A549 (cell line): ENCODE data around the gene DPP7. TPM values are rescaled to one million over a fixed set of nuclear protein-coding genes. Genes with fewer than 3 reads are reported as not detected.

ENCODE experiments used
- ATAC-seq, 2 experiments: fragments of 200-7000 bp in 1 of 2; fragments of >200 bp in 1 of 2; cut with Nextera tagmentation in 1 of 2; cut with Tn5 transposase in 1 of 2; 3 replicates each; pipeline versions ENCODE4 v1.8.0 to v1.9.1; 2018 to 2020; ENCODE audit warnings: mild to moderate bottlenecking in 1 of 2, moderate library complexity in 1 of 2
- CTCF ChIA-PET: fragments of 300-600 bp; sonication (Branson Sonifier 250); formaldehyde crosslinking; extraction: SDS; loops from one replicate; lab custom pipeline; 2021; ENCODE audit warnings: antibody characterized with exemption, inconsistent platforms; lab: Yijun Ruan, JAX
- POLR2A ChIA-PET: fragments of 350-600 bp; formaldehyde crosslinking; extraction: SDS; loops from one replicate; lab custom pipeline; 2021; ENCODE audit warnings: antibody characterized with exemption, inconsistent platforms; lab: Yijun Ruan, JAX
- DNase-seq, 2 experiments: peaks; one replicate each; pipeline versions ENCODE4 v3.0.0 to v3.0.0-alpha.2; 2011 to 2016; ENCODE audit warnings: low read depth in 1 of 2, low spot score in 1 of 2
- FAIRE-seq: peaks from 2 replicates; lab custom pipeline; 2011; peaks lifted over from hg19 to GRCh38; lab: Jason Lieb, UNC
- H3K27ac ChIP-seq, 2 experiments: fragments of >200 bp; sonication (Bioruptor Twin); formaldehyde crosslinking; 3 replicates each; pipeline ENCODE4 v1.5.1; 2016 to 2017
- H3K4me1 ChIP-seq: fragments of >200 bp; sonication (Bioruptor Twin); formaldehyde crosslinking; 3 replicates; pipeline ENCODE4 v1.6.1; 2016
- H3K4me2 ChIP-seq: fragments of >200 bp; sonication (Bioruptor Twin); formaldehyde crosslinking; 3 replicates; pipeline ENCODE4 v1.6.1; 2016
- H3K4me3 ChIP-seq: fragments of >200 bp; sonication (Bioruptor Twin); formaldehyde crosslinking; 3 replicates; pipeline ENCODE4 v1.5.1; 2016
- H3K9me3 ChIP-seq: fragments of >200 bp; sonication (Bioruptor Twin); formaldehyde crosslinking; 3 replicates; pipeline ENCODE4 v1.6.1; 2016
- BHLHE40 ChIP-seq: IDR thresholded peaks from 2 replicates; pipeline ENCODE4 v1.6.1; 2012; ENCODE audit warnings: low read depth, low read length, inconsistent platforms
- CBX2 ChIP-seq: fragments of 200-600 bp; sonication (generic); IDR thresholded peaks from 2 replicates; pipeline ENCODE4 v1.6.1; 2016; ENCODE audit warnings: low read depth, mild to moderate bottlenecking, borderline replicate concordance
- CBX8 ChIP-seq: fragments of 200-600 bp; sonication (generic); IDR thresholded peaks from 2 replicates; pipeline ENCODE4 v1.6.1; 2016
- CEBPB ChIP-seq, 2 experiments: fragments of >200 bp in 1 of 2; sonication (Bioruptor Twin) in 1 of 2; formaldehyde crosslinking in 1 of 2; IDR thresholded peaks; 2 replicates each; pipeline ENCODE4 v1.6.1; 2012 to 2016
- EHF ChIP-seq: fragments of 250-450 bp; sonication (Bioruptor Pico); IDR thresholded peaks from 2 replicates; pipeline ENCODE4 v1.5.0; 2020; ENCODE audit warnings: mild to moderate bottlenecking
- ESRRA ChIP-seq: fragments of 150-350 bp; IDR thresholded peaks from 2 replicates; pipeline ENCODE4 v1.6.1; 2014; ENCODE audit warnings: mild to moderate bottlenecking, low read length, borderline replicate concordance
- HDAC2 ChIP-seq: fragments of 200-600 bp; sonication (generic); IDR thresholded peaks from 2 replicates; pipeline ENCODE4 v1.6.1; 2016
- HOXB13 ChIP-seq: fragments of 250-450 bp; sonication (Bioruptor Pico); IDR thresholded peaks from 2 replicates; pipeline ENCODE4 v1.5.0; 2020; ENCODE audit warnings: low read depth, mild to moderate bottlenecking, moderate library complexity
- NPAS2 ChIP-seq: fragments of 250-450 bp; sonication (Bioruptor Pico); IDR thresholded peaks from 2 replicates; pipeline ENCODE4 v1.8.0; 2022; ENCODE audit warnings: mild to moderate bottlenecking, moderate library complexity, borderline replicate concordance
- NR3C1 ChIP-seq: fragments of >200 bp; sonication (Bioruptor Twin); formaldehyde crosslinking; IDR thresholded peaks from 3 replicates; pipeline ENCODE4 v1.6.1; 2017
- PHF8 ChIP-seq: fragments of 200-600 bp; sonication (generic); IDR thresholded peaks from 2 replicates; pipeline ENCODE4 v1.6.1; 2016; ENCODE audit warnings: low read depth, mild to moderate bottlenecking, antibody characterized with exemption, moderate library complexity, borderline replicate concordance
- RARB ChIP-seq: fragments of 250-450 bp; sonication (Bioruptor Pico); IDR thresholded peaks from 2 replicates; pipeline ENCODE4 v1.8.0; 2021; ENCODE audit warnings: mild to moderate bottlenecking, moderate library complexity
- ZNF302 ChIP-seq: fragments of 250-450 bp; sonication (Bioruptor Pico); IDR thresholded peaks from 2 replicates; pipeline ENCODE4 v1.9.0; 2021; ENCODE audit warnings: inconsistent platforms, mild to moderate bottlenecking, moderate library complexity
- WGBS: methylation state at CpG from one replicate; pipeline ENCODE4 v1.1.6; 2017; ENCODE audit errors: missing lambda C conversion rate; 5-methylcytosine and 5-hydroxymethylcytosine counted together
- polyA plus RNA-seq, 4 experiments: library from polyadenylated mRNA; depleted of rRNA in 3 of 4; stranded (reverse); fragments of >200 nt; fragmentation: RNase III in 1 of 4; extraction: RNeasy Plus Mini Kit Qiagen cat#74134 plus additional on column Dnase treatment in 1 of 4; gene quantifications; 2 replicates in 3 of 4; 3 replicates in 1 of 4; pipeline ENCODE4 v1.2.3, GENCODE V29; 2011 to 2017
- TF ChIP-seq, protein P1 (sequence below): IDR thresholded peaks from 2 replicates; pipeline ENCODE4 v1.6.1; 2012
- TF ChIP-seq, protein P2 (sequence below): fragments of 250-450 bp; sonication (Bioruptor Pico); IDR thresholded peaks from 2 replicates; pipeline ENCODE4 v1.5.0; 2020; ENCODE audit warnings: low read depth, mild to moderate bottlenecking, moderate library complexity
- TF ChIP-seq, protein P3 (sequence below): fragments of >200 bp; sonication (Bioruptor Twin); formaldehyde crosslinking; IDR thresholded peaks from 3 replicates; pipeline ENCODE4 v1.5.1; 2016
- TF ChIP-seq, protein P4 (sequence below): IDR thresholded peaks from 2 replicates; pipeline ENCODE4 v1.6.1; 2012; ENCODE audit warnings: low read depth, borderline replicate concordance
- TF ChIP-seq, protein P5 (sequence below): fragments of 200-600 bp; sonication (generic); IDR thresholded peaks from 2 replicates; pipeline ENCODE4 v1.6.1; 2016; ENCODE audit warnings: antibody characterized with exemption, mild to moderate bottlenecking, moderate library complexity
- TF ChIP-seq, protein P6 (sequence below): fragments of 250-450 bp; sonication (Bioruptor Pico); IDR thresholded peaks from 2 replicates; pipeline ENCODE4 v1.5.0; 2021; ENCODE audit warnings: mild to moderate bottlenecking, moderate library complexity, borderline replicate concordance
- TF ChIP-seq, protein P7 (sequence below): fragments of 450-650 bp; IDR thresholded peaks from 2 replicates; pipeline ENCODE4 v1.6.1; 2014; ENCODE audit warnings: antibody characterized with exemption
- TF ChIP-seq, protein P8 (sequence below): fragments of >200 bp; sonication (Bioruptor Twin); formaldehyde crosslinking; IDR thresholded peaks from 2 replicates; pipeline ENCODE4 v1.6.1; 2016
- TF ChIP-seq, protein P9 (sequence below): fragments of 150-350 bp; IDR thresholded peaks from 2 replicates; pipeline ENCODE4 v1.6.1; 2014; ENCODE audit warnings: low read depth, mild to moderate bottlenecking, low read length

Gene DPP7
- polyA plus RNA-seq, 2 of the 4 experiments (the other 2 are of a cell fraction) = 27.6 to 71.8 TPM

DNA sequence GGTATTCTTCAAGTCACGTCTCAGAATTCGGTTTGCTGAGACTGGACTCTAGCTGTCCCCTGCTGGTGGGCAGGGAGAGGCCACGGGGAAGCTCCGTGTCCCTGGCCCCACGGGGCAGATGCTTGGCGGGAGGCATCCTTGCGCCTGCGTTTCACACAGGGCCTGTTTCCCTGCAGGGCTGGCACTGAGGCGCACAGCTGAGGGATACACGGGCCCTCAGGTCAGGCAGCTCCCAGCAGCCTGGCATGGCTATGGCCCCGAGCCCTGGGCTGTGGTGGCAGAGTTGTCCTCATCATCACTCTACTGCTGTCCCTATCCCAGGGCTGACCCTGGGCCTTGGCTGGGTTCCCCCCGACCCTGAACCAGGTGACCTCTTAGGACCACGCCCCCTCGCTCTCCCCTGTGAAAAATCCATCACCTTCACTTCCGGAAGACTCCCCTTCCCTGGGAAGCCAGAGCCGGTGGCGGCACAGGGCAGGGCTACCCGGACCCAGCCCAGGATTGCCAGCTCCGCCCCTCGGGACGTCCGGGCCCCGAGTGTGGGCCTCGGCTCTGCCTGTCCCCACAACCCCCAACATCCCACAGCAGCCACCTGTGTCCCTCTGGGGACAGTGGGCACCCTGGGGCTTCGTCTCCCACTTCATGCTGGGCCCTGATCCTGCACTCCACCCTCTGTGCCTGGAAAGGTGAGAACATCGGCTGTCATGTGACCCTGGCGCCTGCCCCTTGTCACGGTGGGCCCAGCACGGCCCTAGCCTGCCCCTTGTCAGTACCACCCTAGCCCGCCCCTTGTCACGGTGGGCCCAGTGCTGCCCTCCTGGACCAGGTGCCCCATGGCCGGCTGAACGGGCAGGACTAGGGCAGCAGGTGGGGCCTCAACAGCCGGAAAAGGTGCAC lies 5.0 kb downstream of the DPP7 start (continued):
- TF ChIP-seq, protein P1, sequence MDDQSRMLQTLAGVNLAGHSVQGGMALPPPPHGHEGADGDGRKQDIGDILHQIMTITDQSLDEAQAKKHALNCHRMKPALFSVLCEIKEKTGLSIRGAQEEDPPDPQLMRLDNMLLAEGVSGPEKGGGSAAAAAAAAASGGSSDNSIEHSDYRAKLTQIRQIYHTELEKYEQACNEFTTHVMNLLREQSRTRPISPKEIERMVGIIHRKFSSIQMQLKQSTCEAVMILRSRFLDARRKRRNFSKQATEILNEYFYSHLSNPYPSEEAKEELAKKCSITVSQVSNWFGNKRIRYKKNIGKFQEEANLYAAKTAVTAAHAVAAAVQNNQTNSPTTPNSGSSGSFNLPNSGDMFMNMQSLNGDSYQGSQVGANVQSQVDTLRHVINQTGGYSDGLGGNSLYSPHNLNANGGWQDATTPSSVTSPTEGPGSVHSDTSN = no peak
- TF ChIP-seq CBX2 (no peak), NR3C1 (no peak), ZNF302 (CRISPR knock-in tag) (no peak), ESRRA (no peak), HOXB13 (CRISPR knock-in tag) (no peak)
- TF ChIP-seq, protein P2, sequence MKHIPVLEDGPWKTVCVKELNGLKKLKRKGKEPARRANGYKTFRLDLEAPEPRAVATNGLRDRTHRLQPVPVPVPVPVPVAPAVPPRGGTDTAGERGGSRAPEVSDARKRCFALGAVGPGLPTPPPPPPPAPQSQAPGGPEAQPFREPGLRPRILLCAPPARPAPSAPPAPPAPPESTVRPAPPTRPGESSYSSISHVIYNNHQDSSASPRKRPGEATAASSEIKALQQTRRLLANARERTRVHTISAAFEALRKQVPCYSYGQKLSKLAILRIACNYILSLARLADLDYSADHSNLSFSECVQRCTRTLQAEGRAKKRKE = no peak

DNA sequence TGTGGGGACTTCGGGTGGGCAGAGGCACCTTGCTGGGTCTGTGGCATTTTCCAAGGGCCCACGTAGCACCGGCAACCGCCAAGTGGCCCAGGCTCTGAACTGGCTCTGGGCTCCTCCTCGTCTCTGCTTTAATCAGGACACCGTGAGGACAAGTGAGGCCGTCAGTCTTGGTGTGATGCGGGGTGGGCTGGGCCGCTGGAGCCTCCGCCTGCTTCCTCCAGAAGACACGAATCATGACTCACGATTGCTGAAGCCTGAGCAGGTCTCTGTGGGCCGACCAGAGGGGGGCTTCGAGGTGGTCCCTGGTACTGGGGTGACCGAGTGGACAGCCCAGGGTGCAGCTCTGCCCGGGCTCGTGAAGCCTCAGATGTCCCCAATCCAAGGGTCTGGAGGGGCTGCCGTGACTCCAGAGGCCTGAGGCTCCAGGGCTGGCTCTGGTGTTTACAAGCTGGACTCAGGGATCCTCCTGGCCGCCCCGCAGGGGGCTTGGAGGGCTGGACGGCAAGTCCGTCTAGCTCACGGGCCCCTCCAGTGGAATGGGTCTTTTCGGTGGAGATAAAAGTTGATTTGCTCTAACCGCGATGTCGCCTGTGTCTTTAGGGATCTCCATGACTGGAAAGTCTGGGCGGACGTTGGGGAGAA lies 5.8 kb downstream of the DPP7 start:
- CTCF ChIA-PET = interaction anchor here (0.6 to 5.9 kb wide), 12 partner anchors 10 to 217 kb away, joined by 3 to 39 read pairs (median 5); partner anchors contain the start of genes MAN1B1 and RNF224
- no peak for DNase-seq
- Histone ChIP-seq H3K4me1 (no peaks in the 10 kb centered on the region), H3K27ac (no peak overlapping the region), H3K9me3 (no peaks in the 10 kb centered on the region), H3K4me2 (no peak overlapping the region), H3K4me3 (no peak overlapping the region)
- ATAC-seq = no peak
- POLR2A ChIA-PET = no interaction called here
- 92% methylated on average over 17 of the region's 29 CpGs for WGBS
- TF ChIP-seq PHF8 = no peak
- no peak for TF ChIP-seq CBX8
- TF ChIP-seq NPAS2 = no peak
- TF ChIP-seq, protein P3, sequence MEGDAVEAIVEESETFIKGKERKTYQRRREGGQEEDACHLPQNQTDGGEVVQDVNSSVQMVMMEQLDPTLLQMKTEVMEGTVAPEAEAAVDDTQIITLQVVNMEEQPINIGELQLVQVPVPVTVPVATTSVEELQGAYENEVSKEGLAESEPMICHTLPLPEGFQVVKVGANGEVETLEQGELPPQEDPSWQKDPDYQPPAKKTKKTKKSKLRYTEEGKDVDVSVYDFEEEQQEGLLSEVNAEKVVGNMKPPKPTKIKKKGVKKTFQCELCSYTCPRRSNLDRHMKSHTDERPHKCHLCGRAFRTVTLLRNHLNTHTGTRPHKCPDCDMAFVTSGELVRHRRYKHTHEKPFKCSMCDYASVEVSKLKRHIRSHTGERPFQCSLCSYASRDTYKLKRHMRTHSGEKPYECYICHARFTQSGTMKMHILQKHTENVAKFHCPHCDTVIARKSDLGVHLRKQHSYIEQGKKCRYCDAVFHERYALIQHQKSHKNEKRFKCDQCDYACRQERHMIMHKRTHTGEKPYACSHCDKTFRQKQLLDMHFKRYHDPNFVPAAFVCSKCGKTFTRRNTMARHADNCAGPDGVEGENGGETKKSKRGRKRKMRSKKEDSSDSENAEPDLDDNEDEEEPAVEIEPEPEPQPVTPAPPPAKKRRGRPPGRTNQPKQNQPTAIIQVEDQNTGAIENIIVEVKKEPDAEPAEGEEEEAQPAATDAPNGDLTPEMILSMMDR = no peak
- TF ChIP-seq, protein P4, sequence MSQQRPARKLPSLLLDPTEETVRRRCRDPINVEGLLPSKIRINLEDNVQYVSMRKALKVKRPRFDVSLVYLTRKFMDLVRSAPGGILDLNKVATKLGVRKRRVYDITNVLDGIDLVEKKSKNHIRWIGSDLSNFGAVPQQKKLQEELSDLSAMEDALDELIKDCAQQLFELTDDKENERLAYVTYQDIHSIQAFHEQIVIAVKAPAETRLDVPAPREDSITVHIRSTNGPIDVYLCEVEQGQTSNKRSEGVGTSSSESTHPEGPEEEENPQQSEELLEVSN = no peak
- TF ChIP-seq CEBPB (IDR thresholded peaks at IDR 0.05) = no peak
- no peak for TF ChIP-seq HDAC2
- TF ChIP-seq EHF (CRISPR knock-in tag) = no peak
- TF ChIP-seq, protein P5, sequence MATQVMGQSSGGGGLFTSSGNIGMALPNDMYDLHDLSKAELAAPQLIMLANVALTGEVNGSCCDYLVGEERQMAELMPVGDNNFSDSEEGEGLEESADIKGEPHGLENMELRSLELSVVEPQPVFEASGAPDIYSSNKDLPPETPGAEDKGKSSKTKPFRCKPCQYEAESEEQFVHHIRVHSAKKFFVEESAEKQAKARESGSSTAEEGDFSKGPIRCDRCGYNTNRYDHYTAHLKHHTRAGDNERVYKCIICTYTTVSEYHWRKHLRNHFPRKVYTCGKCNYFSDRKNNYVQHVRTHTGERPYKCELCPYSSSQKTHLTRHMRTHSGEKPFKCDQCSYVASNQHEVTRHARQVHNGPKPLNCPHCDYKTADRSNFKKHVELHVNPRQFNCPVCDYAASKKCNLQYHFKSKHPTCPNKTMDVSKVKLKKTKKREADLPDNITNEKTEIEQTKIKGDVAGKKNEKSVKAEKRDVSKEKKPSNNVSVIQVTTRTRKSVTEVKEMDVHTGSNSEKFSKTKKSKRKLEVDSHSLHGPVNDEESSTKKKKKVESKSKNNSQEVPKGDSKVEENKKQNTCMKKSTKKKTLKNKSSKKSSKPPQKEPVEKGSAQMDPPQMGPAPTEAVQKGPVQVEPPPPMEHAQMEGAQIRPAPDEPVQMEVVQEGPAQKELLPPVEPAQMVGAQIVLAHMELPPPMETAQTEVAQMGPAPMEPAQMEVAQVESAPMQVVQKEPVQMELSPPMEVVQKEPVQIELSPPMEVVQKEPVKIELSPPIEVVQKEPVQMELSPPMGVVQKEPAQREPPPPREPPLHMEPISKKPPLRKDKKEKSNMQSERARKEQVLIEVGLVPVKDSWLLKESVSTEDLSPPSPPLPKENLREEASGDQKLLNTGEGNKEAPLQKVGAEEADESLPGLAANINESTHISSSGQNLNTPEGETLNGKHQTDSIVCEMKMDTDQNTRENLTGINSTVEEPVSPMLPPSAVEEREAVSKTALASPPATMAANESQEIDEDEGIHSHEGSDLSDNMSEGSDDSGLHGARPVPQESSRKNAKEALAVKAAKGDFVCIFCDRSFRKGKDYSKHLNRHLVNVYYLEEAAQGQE = no peak
- TF ChIP-seq CBX2 = no peak
- TF ChIP-seq, protein P6, sequence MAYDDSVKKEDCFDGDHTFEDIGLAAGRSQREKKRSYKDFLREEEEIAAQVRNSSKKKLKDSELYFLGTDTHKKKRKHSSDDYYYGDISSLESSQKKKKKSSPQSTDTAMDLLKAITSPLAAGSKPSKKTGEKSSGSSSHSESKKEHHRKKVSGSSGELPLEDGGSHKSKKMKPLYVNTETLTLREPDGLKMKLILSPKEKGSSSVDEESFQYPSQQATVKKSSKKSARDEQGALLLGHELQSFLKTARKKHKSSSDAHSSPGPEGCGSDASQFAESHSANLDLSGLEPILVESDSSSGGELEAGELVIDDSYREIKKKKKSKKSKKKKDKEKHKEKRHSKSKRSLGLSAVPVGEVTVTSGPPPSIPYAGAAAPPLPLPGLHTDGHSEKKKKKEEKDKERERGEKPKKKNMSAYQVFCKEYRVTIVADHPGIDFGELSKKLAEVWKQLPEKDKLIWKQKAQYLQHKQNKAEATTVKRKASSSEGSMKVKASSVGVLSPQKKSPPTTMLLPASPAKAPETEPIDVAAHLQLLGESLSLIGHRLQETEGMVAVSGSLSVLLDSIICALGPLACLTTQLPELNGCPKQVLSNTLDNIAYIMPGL (CRISPR knock-in tag) = no peak
- TF ChIP-seq, protein P7, sequence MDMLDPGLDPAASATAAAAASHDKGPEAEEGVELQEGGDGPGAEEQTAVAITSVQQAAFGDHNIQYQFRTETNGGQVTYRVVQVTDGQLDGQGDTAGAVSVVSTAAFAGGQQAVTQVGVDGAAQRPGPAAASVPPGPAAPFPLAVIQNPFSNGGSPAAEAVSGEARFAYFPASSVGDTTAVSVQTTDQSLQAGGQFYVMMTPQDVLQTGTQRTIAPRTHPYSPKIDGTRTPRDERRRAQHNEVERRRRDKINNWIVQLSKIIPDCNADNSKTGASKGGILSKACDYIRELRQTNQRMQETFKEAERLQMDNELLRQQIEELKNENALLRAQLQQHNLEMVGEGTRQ = no peak
- TF ChIP-seq RARB = no peak
- TF ChIP-seq, protein P8, sequence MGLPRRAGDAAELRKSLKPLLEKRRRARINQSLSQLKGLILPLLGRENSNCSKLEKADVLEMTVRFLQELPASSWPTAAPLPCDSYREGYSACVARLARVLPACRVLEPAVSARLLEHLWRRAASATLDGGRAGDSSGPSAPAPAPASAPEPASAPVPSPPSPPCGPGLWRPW = no peak
- TF ChIP-seq, protein P9, sequence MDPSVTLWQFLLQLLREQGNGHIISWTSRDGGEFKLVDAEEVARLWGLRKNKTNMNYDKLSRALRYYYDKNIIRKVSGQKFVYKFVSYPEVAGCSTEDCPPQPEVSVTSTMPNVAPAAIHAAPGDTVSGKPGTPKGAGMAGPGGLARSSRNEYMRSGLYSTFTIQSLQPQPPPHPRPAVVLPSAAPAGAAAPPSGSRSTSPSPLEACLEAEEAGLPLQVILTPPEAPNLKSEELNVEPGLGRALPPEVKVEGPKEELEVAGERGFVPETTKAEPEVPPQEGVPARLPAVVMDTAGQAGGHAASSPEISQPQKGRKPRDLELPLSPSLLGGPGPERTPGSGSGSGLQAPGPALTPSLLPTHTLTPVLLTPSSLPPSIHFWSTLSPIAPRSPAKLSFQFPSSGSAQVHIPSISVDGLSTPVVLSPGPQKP = no peak
- TF ChIP-seq BHLHE40 = no peak
- FAIRE-seq = no peak
